ENCODE data around the gene SLC49A3. TPM values are rescaled to one million over a fixed set of nuclear protein-coding genes. Genes with fewer than 3 reads are reported as not detected.
"Not testable (repeated sequence)": the region's sequence is repeated elsewhere in the genome, so short reads cannot be mapped to it uniquely, and the experiment has no call there.

SLC49A3 gene
- total RNA-seq, 4 donors from 2014 or later = 14.9 to 27.1 (median 18.3) TPM

GRCh38 chr4:635851-636627 lies 52.9 kb downstream of the SLC49A3 start:
- Histone ChIP-seq H3K27ac (no peak overlapping the region), H3K4me1 (no peaks in the 10 kb centered on the region), H3K36me3 (no peaks in the 10 kb centered on the region), H3K9me3 (no peaks in the 10 kb centered on the region), H3K27me3 (no peaks in the 10 kb centered on the region), H3K4me3 (replicated peaks in 1 of 3) (no peak overlapping the region)
- WGBS, 2 donors = 81 to 89% methylated on average over 21 to 22 of the region's 22 CpGs
- TF ChIP-seq CTCF (IDR thresholded peaks at IDR 0.05) = no peak
- TF ChIP-seq POLR2A (IDR thresholded peaks at IDR 0.05) = no peak
- DNase-seq = no peak
- intact Hi-C loops (cut with DNase I) = no loop called here

GRCh38 chr4:635066-635835 lies 53.7 kb downstream of the SLC49A3 start:
- H3K27me3 ChIP-seq; H3K27ac ChIP-seq; H3K9me3 ChIP-seq; intact Hi-C loops (cut with DNase I); H3K36me3 ChIP-seq; DNase-seq; H3K4me1 ChIP-seq; H3K4me3 ChIP-seq (replicated peaks in 1 of 3): not testable (repeated sequence)
- WGBS, 2 donors = 90 to 92% methylated on average over 45 to 46 of the region's 46 CpGs

GRCh38 chr4:634599-634985 lies 54.4 kb downstream of the SLC49A3 start:
- intact Hi-C loops (cut with DNase I) = no loop called here
- no peaks in the 10 kb centered on the region for H3K36me3 ChIP-seq
- no peak overlapping the region for H3K27ac ChIP-seq
- 75 to 83% methylated on average over 20 to 22 of the region's 23 CpGs for WGBS, 2 donors
- H3K27me3 ChIP-seq = no peaks in the 10 kb centered on the region
- no peaks in the 10 kb centered on the region for H3K9me3 ChIP-seq
- H3K4me3 ChIP-seq (replicated peaks in 1 of 3) = no peak overlapping the region
- H3K4me1 ChIP-seq = no peaks in the 10 kb centered on the region
- no peak for DNase-seq
- TF ChIP-seq POLR2A (IDR thresholded peaks at IDR 0.05) (no peak), CTCF (IDR thresholded peaks at IDR 0.05) (no peak)

GRCh38 chr4:633976-634598 lies 54.9 kb downstream of the SLC49A3 start:
- H3K36me3 ChIP-seq = no peaks in the 10 kb centered on the region
- TF ChIP-seq POLR2A (IDR thresholded peaks at IDR 0.05) (no peak), CTCF (IDR thresholded peaks at IDR 0.05) (no peak)
- H3K9me3 ChIP-seq = no peaks in the 10 kb centered on the region
- intact Hi-C loops (cut with DNase I) = no loop called here
- no peak for DNase-seq
- 85 to 88% methylated on average over 11 to 14 of the region's 15 CpGs for WGBS, 2 donors
- no peak overlapping the region for H3K27ac ChIP-seq
- H3K4me1 ChIP-seq = no peaks in the 10 kb centered on the region
- no peak overlapping the region for H3K4me3 ChIP-seq (replicated peaks in 1 of 3)
- no peaks in the 10 kb centered on the region for H3K27me3 ChIP-seq

- no peak for TF ChIP-seq POLR2A (IDR thresholded peaks at IDR 0.05)
- TF ChIP-seq CTCF (IDR thresholded peaks at IDR 0.05) = no peak
- 64 to 77% methylated on average over 5 to 9 of the region's 9 CpGs for WGBS, 2 donors
- H3K9me3 ChIP-seq = no peaks in the 10 kb centered on the region
- peaks cover 0 to 2% of the 10 kb centered on the region in 2 donors for H3K4me1 ChIP-seq
- no peak for DNase-seq
- intact Hi-C loops (cut with DNase I) = no loop called here
- H3K36me3 ChIP-seq = no peaks in the 10 kb centered on the region
- no peak overlapping the region for H3K27ac ChIP-seq
- no peak overlapping the region for H3K4me3 ChIP-seq (replicated peaks in 1 of 3)
- no peaks in the 10 kb centered on the region for H3K27me3 ChIP-seq
These were observed 55.5 kb downstream of the SLC49A3 start for GRCh38 chr4:633406-633805.
